ENCODE results near the gene FOXP1. TPM values are rescaled to one million over a fixed set of nuclear protein-coding genes. Genes with fewer than 3 reads are reported as not detected.

Gene FOXP1
- total and polyA plus RNA-seq, 2 of the 8 experiments (the other 6 are each of a cell fraction or from before 2014, with no cell fraction given), result 13.9 to 25.4 TPM

DNA sequence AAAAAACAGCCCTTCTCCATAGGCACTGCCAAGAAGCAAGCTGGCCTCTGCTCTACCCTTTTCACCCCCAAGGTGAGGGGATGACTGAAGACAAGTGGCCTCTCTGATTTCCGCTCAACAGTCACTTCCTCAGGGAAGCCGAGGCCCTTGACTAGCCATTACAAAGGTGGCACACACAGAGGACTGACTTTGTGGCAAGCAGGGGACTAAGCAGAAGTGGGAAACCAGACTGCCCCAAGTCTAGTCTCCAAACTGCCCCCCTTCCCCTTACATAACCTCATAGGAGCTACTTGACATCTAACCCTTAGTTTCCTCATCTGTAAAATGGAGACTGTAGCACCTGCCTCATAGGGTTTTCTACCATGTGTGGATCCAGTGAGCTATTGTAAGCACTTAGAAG is 118.9 kb downstream of the FOXP1 start:
- CTCF ChIA-PET (ENCODE audit: partially characterized antibody), result interaction anchor here (1.1 kb wide), 1 partner anchor 47 kb away, joined by 3 read pairs; no protein-coding TSS in a partner anchor
- Histone ChIP-seq H4K8ac (ENCODE audit: extremely low read depth, insufficient read depth, low read length) (no peak overlapping the region), H3K79me2 (ENCODE audit: control insufficient read depth in 1 of 2, insufficient read depth in 2 of 2, low read length in 2 of 2) (no peaks in the 10 kb centered on the region)

More for the DNA sequence above, 118.9 kb downstream of the FOXP1 start:
- Histone ChIP-seq H2BK5ac (ENCODE audit: low read depth, low read length) (no peak overlapping the region), H2BK120ac (replicated peaks; ENCODE audit: low read depth, low read length) (no peak overlapping the region), H2BK15ac (ENCODE audit: low read length) (no peak overlapping the region), H2BK12ac (ENCODE audit: low read depth, low read length) (no peak overlapping the region; the same call in 1 of the 2 replicates), H3K27me3 (replicated peaks in 1 of 4; ENCODE audit: control insufficient read depth in 3 of 4, extremely low read depth in 1 of 4, insufficient read depth in 3 of 4, low read length in 3 of 4) (no peaks in the 10 kb centered on the region), H3K9me3 (ENCODE audit: insufficient read depth in 2 of 2, low read depth in 1 of 2, low read length in 1 of 2) (no peaks in the 10 kb centered on the region), H3K23me2 (ENCODE audit: low read depth, low read length) (no peaks in the 10 kb centered on the region; the same call in 1 of the 2 replicates), H3K4ac (replicated peaks; ENCODE audit: insufficient read length, low read depth, low read length) (no peak overlapping the region), H4K91ac (replicated peaks; ENCODE audit: insufficient read length, low read length) (no peak overlapping the region), H3K14ac (ENCODE audit: insufficient read length) (no peak overlapping the region), H3K36me3 (ENCODE audit: control insufficient read depth in 2 of 4, insufficient read depth in 4 of 4, low read length in 3 of 4) (no peaks in the 10 kb centered on the region), H3K27ac (ENCODE audit: low read depth, low read length) (no peak overlapping the region), H4K20me1 (replicated peaks in 1 of 2; ENCODE audit: control insufficient read depth in 1 of 2, insufficient read depth in 2 of 2, low read length in 2 of 2) (no peaks in the 10 kb centered on the region), H3K4me1 (replicated peaks in 1 of 4; ENCODE audit: control insufficient read depth in 3 of 4, insufficient read depth in 4 of 4, low read length in 3 of 4) (peaks cover 6 to 24% (median 8%) of the 10 kb centered on the region in 4 experiments; a peak in 6 of 7 replicates), H2AK5ac (ENCODE audit: low read depth, low read length) (no peak overlapping the region), H2BK20ac (ENCODE audit: low read length) (no peak overlapping the region; the same call in 1 of the 2 replicates), H3K18ac (ENCODE audit: extremely low read depth, low read length) (0 out of 2 replicates have a peak overlapping the region, but pooled peaks have one; percentile 61), H3K79me1 (ENCODE audit: low read depth, low read length) (no peaks in the 10 kb centered on the region), H3K23ac (ENCODE audit: insufficient read length) (no peak overlapping the region), H4K5ac (ENCODE audit: insufficient read length, low read depth, low read length) (no peak overlapping the region), H3K4me3 (ENCODE audit: extremely low read depth in 1 of 4, insufficient read depth in 2 of 4, low read depth in 3 of 4, low read length in 4 of 4) (no peak overlapping the region), H3K9ac (replicated peaks in 1 of 4; ENCODE audit: extremely low read depth in 1 of 4, low read depth in 3 of 4, low read length in 3 of 4) (no peak overlapping the region), H2AFZ (ENCODE audit: low read length) (no peak overlapping the region), H3K4me2 (ENCODE audit: insufficient read depth in 1 of 2, low read depth in 2 of 2, low read length in 2 of 2) (no peak overlapping the region), H3K56ac (replicated peaks; ENCODE audit: insufficient read length, low read depth, low read length) (no peak overlapping the region)
- no peak for FAIRE-seq
- no peak for DNase-seq (ENCODE audit: low read depth in 1 of 2, low spot score in 2 of 2)
- no peak for TF ChIP-seq EP300 (IDR thresholded peaks at IDR 0.05; ENCODE audit: borderline replicate concordance in 1 of 2, low read depth in 2 of 2, low read length in 2 of 2)
- no peak for TF ChIP-seq RFX5 (IDR thresholded peaks at IDR 0.05; ENCODE audit: borderline replicate concordance, low read depth, low read length)
- TF ChIP-seq BRCA1 (IDR thresholded peaks at IDR 0.05; ENCODE audit: low read depth, low read length), result no peak
- POLR2A ChIA-PET (ENCODE audit: partially characterized antibody), result interaction anchor here (1.8 kb wide), 1 partner anchor 13 kb away, joined by 5 read pairs; no protein-coding TSS in a partner anchor
- WGBS, 2 experiments (ENCODE audit: extremely low coverage in 1 of 2, insufficient coverage in 1 of 2, insufficient read length in 1 of 2, insufficient replicate concordance in 2 of 2, low coverage in 1 of 2, low lambda C conversion rate in 2 of 2, missing lambda C conversion rate in 1 of 2), result 100% methylated on average over 2 of the region's 2 CpGs; no CpG with 5 or more reads in 1 of the 2 experiments

Data from H1 (cell line).